HUES64 (cell line): ENCODE data around the gene ATP2B2.

Experiments used
- H3K27ac ChIP-seq: 2 replicates; pipeline ENCODE4 v1.7.0; 2013; ENCODE audit warnings: low read depth, low read length, inconsistent platforms
- H3K27me3 ChIP-seq: 2 replicates; pipeline ENCODE4 v1.6.1; 2013; ENCODE audit warnings: mild to moderate bottlenecking, low read length; ENCODE audit not compliant: insufficient read depth
- H3K36me3 ChIP-seq: 2 replicates; pipeline ENCODE4 v1.6.1; 2013; ENCODE audit warnings: mild to moderate bottlenecking, low read length; ENCODE audit not compliant: insufficient read depth
- H3K4me1 ChIP-seq: 2 replicates; pipeline ENCODE4 v1.6.1; 2013; ENCODE audit warnings: mild to moderate bottlenecking, low read length, moderate library complexity; ENCODE audit not compliant: insufficient read depth
- H3K4me3 ChIP-seq: 2 replicates; pipeline ENCODE4 v1.5.1; 2013; ENCODE audit warnings: mild to moderate bottlenecking, low read length, moderate library complexity
- H3K9ac ChIP-seq: 2 replicates; pipeline ENCODE4 v1.6.1; 2013; ENCODE audit warnings: mild to moderate bottlenecking, low read depth, low read length
- H3K9me3 ChIP-seq: 2 replicates; pipeline ENCODE4 v1.6.1; 2013; ENCODE audit warnings: low read depth, low read length; ENCODE audit not compliant: insufficient read depth
- WGBS: fragments of 150-250, 120-280 bp; methylation state at CpG from one replicate; pipeline ENCODE4 v1.1.7; 2013; ENCODE audit warnings: missing lambda C conversion rate; 5-methylcytosine and 5-hydroxymethylcytosine counted together

ATP2B2 gene

GRCh38 chr3:10489746-10490483 is 15.5 kb downstream of the ATP2B2 start:
- no peaks in the 10 kb centered on the region for H3K4me1 ChIP-seq

DNA sequence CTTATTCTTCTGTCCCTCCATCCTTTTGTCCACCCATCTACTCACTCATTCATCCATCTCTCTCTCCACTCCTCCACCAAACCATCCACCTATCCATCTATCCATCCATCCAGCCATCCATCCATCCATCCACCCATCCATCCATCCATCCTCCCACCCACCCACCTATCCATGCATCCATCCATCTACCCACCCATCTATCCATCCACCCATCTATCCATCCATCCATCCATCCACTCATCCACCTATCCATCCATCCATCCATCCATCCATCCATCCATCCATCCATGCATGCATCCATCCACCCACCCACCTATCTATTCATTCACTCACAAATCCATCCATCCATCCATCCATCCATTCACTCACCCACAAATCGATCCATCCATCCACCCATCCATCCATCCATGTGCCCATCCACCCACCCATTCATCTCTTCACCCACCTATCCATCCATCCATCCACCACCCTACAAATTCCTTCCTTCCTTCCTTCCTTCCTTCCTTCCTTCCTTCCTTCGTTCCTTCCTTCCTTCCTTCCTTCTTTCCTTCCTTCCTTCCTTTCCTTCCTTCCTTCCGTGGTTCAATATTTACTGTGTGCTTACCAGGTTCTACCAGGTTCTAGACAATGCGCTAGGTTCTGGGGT is 17.3 kb downstream of the ATP2B2 start:
- no peaks in the 10 kb centered on the region for H3K27me3 ChIP-seq
- H3K27ac ChIP-seq: no peak overlapping the region
- WGBS: 93% methylated on average over 3 of the region's 4 CpGs
- no peak overlapping the region for H3K4me3 ChIP-seq
- no peaks in the 10 kb centered on the region for H3K36me3 ChIP-seq
- H3K9ac ChIP-seq: no peak overlapping the region
- H3K9me3 ChIP-seq: no peaks in the 10 kb centered on the region
- no peaks in the 10 kb centered on the region for H3K4me1 ChIP-seq

More at GRCh38 chr3:10489746-10490483, 15.5 kb downstream of the ATP2B2 start:
- Histone ChIP-seq H3K27ac (no peak overlapping the region), H3K27me3 (no peaks in the 10 kb centered on the region), H3K36me3 (no peaks in the 10 kb centered on the region), H3K9me3 (no peaks in the 10 kb centered on the region), H3K4me3 (no peak overlapping the region), H3K9ac (no peak overlapping the region)
- 93% methylated on average over 10 of the region's 10 CpGs for WGBS

GRCh38 chr3:10485806-10486205 is 19.6 kb downstream of the ATP2B2 start:
- Histone ChIP-seq H3K27ac (no peak overlapping the region), H3K36me3 (no peaks in the 10 kb centered on the region), H3K4me3 (no peak overlapping the region), H3K4me1 (no peaks in the 10 kb centered on the region), H3K9ac (no peak overlapping the region), H3K9me3 (no peaks in the 10 kb centered on the region), H3K27me3 (no peaks in the 10 kb centered on the region)
- WGBS: 96% methylated on average over 8 of the region's 8 CpGs

DNA sequence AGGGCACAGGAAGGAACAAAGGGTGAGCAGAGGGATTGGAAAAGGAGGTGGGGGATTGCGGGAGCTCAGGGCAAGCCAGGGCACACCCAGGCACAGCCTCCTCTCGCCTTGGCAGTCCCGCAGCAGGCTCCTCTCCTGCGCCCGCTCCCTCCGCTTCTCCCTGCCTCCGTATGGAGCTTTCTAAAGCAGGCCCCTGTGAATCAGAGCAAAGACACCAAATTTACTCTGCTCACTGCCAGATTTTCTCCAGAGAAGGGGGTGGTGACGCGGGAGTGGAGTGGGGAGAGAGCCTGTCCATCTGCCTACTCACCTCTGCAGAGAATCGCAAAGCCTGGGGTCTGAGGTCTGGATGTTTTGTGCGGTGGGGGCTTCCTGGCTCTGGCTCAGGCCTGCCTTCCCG is 20.0 kb downstream of the ATP2B2 start:
- no peak overlapping the region for H3K27ac ChIP-seq

DNA sequence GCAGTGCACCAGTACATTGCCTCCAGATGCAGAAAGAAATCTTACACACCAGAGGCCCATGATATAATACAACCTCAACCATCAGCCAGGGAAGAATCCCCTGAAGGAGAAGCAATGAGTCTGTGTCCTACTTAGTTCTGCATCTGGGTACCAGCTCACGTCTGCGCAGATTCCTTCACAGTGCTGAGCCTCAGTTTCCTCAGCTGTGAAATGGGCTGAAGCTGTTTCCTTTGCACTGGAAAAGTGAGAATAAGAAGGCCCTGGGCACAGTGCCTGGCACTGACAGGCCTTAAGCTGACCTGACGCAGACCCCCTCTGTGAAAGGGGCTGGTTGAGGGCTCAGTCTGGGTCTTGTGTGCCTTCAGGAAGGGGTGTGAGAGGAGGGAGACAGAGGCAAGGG is 20.7 kb downstream of the ATP2B2 start:
- H3K9me3 ChIP-seq: no peaks in the 10 kb centered on the region
- WGBS: 95% methylated on average over 3 of the region's 3 CpGs
- no peak overlapping the region for H3K9ac ChIP-seq
- H3K36me3 ChIP-seq: no peaks in the 10 kb centered on the region
- no peak overlapping the region for H3K27ac ChIP-seq
- no peaks in the 10 kb centered on the region for H3K27me3 ChIP-seq
- no peaks in the 10 kb centered on the region for H3K4me1 ChIP-seq
- H3K4me3 ChIP-seq: no peak overlapping the region

More for the DNA sequence above, 20.0 kb downstream of the ATP2B2 start:
- H3K9me3 ChIP-seq: no peaks in the 10 kb centered on the region
- no peaks in the 10 kb centered on the region for H3K4me1 ChIP-seq
- H3K27me3 ChIP-seq: no peaks in the 10 kb centered on the region
- no peaks in the 10 kb centered on the region for H3K36me3 ChIP-seq
- no peak overlapping the region for H3K9ac ChIP-seq
- no peak overlapping the region for H3K4me3 ChIP-seq
- 88% methylated on average over 12 of the region's 12 CpGs for WGBS

GRCh38 chr3:10483686-10484345 is 21.6 kb downstream of the ATP2B2 start:
- H3K36me3 ChIP-seq: no peaks in the 10 kb centered on the region
- no peak overlapping the region for H3K4me3 ChIP-seq
- no peak overlapping the region for H3K9ac ChIP-seq
- H3K27me3 ChIP-seq: no peaks in the 10 kb centered on the region
- WGBS: 84% methylated on average over 13 of the region's 13 CpGs
- H3K4me1 ChIP-seq: no peaks in the 10 kb centered on the region
- H3K9me3 ChIP-seq: no peaks in the 10 kb centered on the region
- no peak overlapping the region for H3K27ac ChIP-seq

DNA sequence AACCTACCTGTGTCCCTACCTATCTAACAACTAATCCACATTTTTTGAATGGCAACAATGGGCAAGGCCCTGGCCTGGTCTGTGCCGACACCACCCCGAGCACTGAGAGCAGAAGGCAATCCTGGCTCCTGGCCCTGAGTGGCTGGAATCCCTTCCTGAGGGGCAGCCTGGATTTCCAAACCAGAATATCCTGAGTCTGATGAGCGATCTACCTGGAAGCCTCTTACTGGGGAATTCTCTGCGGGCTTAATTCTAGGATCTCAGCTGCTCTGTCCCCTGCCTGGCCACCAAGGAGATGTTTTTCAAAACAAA is 22.1 kb downstream of the ATP2B2 start:
- H3K27ac ChIP-seq: no peak overlapping the region

GRCh38 chr3:10482631-10483363 is 22.6 kb downstream of the ATP2B2 start:
- no peak overlapping the region for H3K27ac ChIP-seq
- H3K9ac ChIP-seq: no peak overlapping the region
- WGBS: 97% methylated on average over 13 of the region's 13 CpGs
- no peaks in the 10 kb centered on the region for H3K4me1 ChIP-seq
- H3K4me3 ChIP-seq: no peak overlapping the region
- H3K36me3 ChIP-seq: no peaks in the 10 kb centered on the region
- no peaks in the 10 kb centered on the region for H3K27me3 ChIP-seq
- H3K9me3 ChIP-seq: no peaks in the 10 kb centered on the region

More for the DNA sequence above, 22.1 kb downstream of the ATP2B2 start:
- Histone ChIP-seq H3K4me1 (no peaks in the 10 kb centered on the region), H3K9ac (no peak overlapping the region), H3K9me3 (no peaks in the 10 kb centered on the region), H3K27me3 (no peaks in the 10 kb centered on the region), H3K36me3 (no peaks in the 10 kb centered on the region), H3K4me3 (no peak overlapping the region)
- 89% methylated on average over 4 of the region's 4 CpGs for WGBS

- no peaks in the 10 kb centered on the region for H3K36me3 ChIP-seq
- no peaks in the 10 kb centered on the region for H3K27me3 ChIP-seq
- no peaks in the 10 kb centered on the region for H3K4me1 ChIP-seq
- H3K9ac ChIP-seq: no peak overlapping the region
- H3K27ac ChIP-seq: no peak overlapping the region
- no peaks in the 10 kb centered on the region for H3K9me3 ChIP-seq
- no peak overlapping the region for H3K4me3 ChIP-seq
- 81% methylated on average over 4 of the region's 4 CpGs for WGBS
Measured at GRCh38 chr3:10480871-10481378, 24.5 kb downstream of the ATP2B2 start.

- H3K9me3 ChIP-seq: no peaks in the 10 kb centered on the region
- H3K27ac ChIP-seq: no peak overlapping the region
- no peak overlapping the region for H3K9ac ChIP-seq
- no peaks in the 10 kb centered on the region for H3K36me3 ChIP-seq
- no peak overlapping the region for H3K4me3 ChIP-seq
- 88% methylated on average over 1 of the region's 2 CpGs for WGBS
- no peaks in the 10 kb centered on the region for H3K27me3 ChIP-seq
- H3K4me1 ChIP-seq: no peaks in the 10 kb centered on the region
Measured at GRCh38 chr3:10479311-10479710, 26.1 kb downstream of the ATP2B2 start.

- Histone ChIP-seq H3K36me3 (no peaks in the 10 kb centered on the region), H3K9me3 (no peaks in the 10 kb centered on the region), H3K27ac (no peak overlapping the region), H3K27me3 (no peaks in the 10 kb centered on the region), H3K4me1 (0 out of 2 replicates have a peak, but pooled peaks cover 3% of the 10 kb centered on the region), H3K9ac (no peak overlapping the region), H3K4me3 (no peak overlapping the region)
- WGBS: 95% methylated on average over 3 of the region's 3 CpGs
Measured at GRCh38 chr3:10475983-10476382, 29.4 kb downstream of the ATP2B2 start.
